SK-N-SH (cell line): Measurements from ENCODE around the gene ITGB5.

Experiments used
- NRF1 ChIP-seq: IDR thresholded peaks from 2 replicates; pipeline ENCODE4 v1.6.1; 2012; ENCODE audit warnings: low read depth, mild to moderate bottlenecking, low read length
- POLR2AphosphoS5 ChIP-seq: IDR thresholded peaks from 2 replicates; pipeline ENCODE4 v1.6.1; 2012; ENCODE audit warnings: low read depth, low read length
- RCOR1 ChIP-seq: fragments of 150-350 bp; IDR thresholded peaks from 2 replicates; pipeline ENCODE4 v1.6.1; 2017; ENCODE audit warnings: antibody characterized with exemption, low read length
- TF ChIP-seq, protein P1 (sequence below): IDR thresholded peaks from 2 replicates; pipeline ENCODE4 v1.4.0; 2012; ENCODE audit warnings: low read depth
- TF ChIP-seq, protein P2 (sequence below): fragments of 200-600 bp; sonication (generic); IDR thresholded peaks from 2 replicates; pipeline ENCODE4 v1.6.1; 2017; ENCODE audit warnings: antibody characterized with exemption, mild to moderate bottlenecking, moderate library complexity

DNA sequence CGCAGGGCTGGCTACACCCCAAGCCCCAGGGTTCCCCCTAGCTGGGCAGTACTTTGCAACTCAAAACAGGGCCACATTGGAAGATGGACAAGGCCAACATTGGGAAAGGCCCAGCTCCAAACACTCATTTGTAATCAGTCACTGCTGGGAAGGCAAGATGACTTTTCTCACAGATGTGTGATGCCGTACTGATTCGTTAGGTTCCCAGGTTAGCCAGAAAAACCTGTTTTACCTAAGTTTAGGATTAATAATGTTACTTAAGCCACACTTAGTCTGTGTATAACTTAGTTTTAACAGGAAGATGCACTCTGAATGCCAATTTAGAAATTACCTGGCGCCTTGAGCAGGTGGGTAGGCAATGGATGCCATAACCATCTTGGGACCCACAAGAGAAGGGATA, 71.0 kb downstream of the ITGB5 start:
- TF ChIP-seq POLR2AphosphoS5 (no peak), RCOR1 (no peak), NRF1 (no peak)
- TF ChIP-seq, protein P1, sequence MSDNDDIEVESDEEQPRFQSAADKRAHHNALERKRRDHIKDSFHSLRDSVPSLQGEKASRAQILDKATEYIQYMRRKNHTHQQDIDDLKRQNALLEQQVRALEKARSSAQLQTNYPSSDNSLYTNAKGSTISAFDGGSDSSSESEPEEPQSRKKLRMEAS: no peak
- TF ChIP-seq, protein P2, sequence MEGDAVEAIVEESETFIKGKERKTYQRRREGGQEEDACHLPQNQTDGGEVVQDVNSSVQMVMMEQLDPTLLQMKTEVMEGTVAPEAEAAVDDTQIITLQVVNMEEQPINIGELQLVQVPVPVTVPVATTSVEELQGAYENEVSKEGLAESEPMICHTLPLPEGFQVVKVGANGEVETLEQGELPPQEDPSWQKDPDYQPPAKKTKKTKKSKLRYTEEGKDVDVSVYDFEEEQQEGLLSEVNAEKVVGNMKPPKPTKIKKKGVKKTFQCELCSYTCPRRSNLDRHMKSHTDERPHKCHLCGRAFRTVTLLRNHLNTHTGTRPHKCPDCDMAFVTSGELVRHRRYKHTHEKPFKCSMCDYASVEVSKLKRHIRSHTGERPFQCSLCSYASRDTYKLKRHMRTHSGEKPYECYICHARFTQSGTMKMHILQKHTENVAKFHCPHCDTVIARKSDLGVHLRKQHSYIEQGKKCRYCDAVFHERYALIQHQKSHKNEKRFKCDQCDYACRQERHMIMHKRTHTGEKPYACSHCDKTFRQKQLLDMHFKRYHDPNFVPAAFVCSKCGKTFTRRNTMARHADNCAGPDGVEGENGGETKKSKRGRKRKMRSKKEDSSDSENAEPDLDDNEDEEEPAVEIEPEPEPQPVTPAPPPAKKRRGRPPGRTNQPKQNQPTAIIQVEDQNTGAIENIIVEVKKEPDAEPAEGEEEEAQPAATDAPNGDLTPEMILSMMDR: no peak
